Measurements from ENCODE around the gene MYO1A. TPM values are rescaled to one million over a fixed set of nuclear protein-coding genes. Genes with fewer than 3 reads are reported as not detected.

Gene MYO1A
- total RNA-seq, 4 donors from 2014 or later = 0.38 to 0.48 TPM; not detected in 2

- no peak overlapping the region for H3K4me3 ChIP-seq
- no peaks in the 10 kb centered on the region for H3K9me3 ChIP-seq
- H3K36me3 ChIP-seq = no peaks in the 10 kb centered on the region
- no peak overlapping the region for H3K27ac ChIP-seq
- DNase-seq = no peak
- TF ChIP-seq CTCF (IDR thresholded peaks at IDR 0.05) = no peak
- TF ChIP-seq POLR2A (IDR thresholded peaks at IDR 0.05) = no peak
- peaks cover 0 to 40% (median 0%) of the 10 kb centered on the region in 4 donors for H3K27me3 ChIP-seq
- 83 to 92% methylated on average over 3 of the region's 3 CpGs for WGBS, 2 donors
- intact Hi-C loops (cut with DNase I) = no loop called here
- no peaks in the 10 kb centered on the region for H3K4me1 ChIP-seq
These were observed 5.0 kb downstream of the MYO1A start for GRCh38 chr12:57044889-57045288.

GRCh38 chr12:57044468-57044867 lies 5.5 kb downstream of the MYO1A start:
- Histone ChIP-seq H3K27me3 (peaks cover 0 to 40% (median 0%) of the 10 kb centered on the region in 4 donors), H3K9me3 (no peaks in the 10 kb centered on the region), H3K4me3 (no peak overlapping the region), H3K36me3 (no peaks in the 10 kb centered on the region), H3K4me1 (no peaks in the 10 kb centered on the region), H3K27ac (no peak overlapping the region)
- no peak for DNase-seq
- no peak for TF ChIP-seq POLR2A (IDR thresholded peaks at IDR 0.05)
- TF ChIP-seq CTCF (IDR thresholded peaks at IDR 0.05) = no peak
- 73 to 75% methylated on average over 4 to 6 of the region's 6 CpGs for WGBS, 2 donors
- intact Hi-C loops (cut with DNase I) = no loop called here

- no peaks in the 10 kb centered on the region for H3K36me3 ChIP-seq
- peaks cover 0 to 40% (median 0%) of the 10 kb centered on the region in 4 donors for H3K27me3 ChIP-seq
- H3K4me1 ChIP-seq = no peaks in the 10 kb centered on the region
- no peak overlapping the region for H3K27ac ChIP-seq
- TF ChIP-seq POLR2A (IDR thresholded peaks at IDR 0.05) = no peak
- TF ChIP-seq CTCF (IDR thresholded peaks at IDR 0.05) = no peak
- WGBS, 2 donors = 91 to 93% methylated on average over 2 of the region's 2 CpGs
- intact Hi-C loops (cut with DNase I) = no loop called here
- H3K9me3 ChIP-seq = no peaks in the 10 kb centered on the region
- no peak for DNase-seq
- H3K4me3 ChIP-seq = no peak overlapping the region
These were observed 7.2 kb downstream of the MYO1A start for GRCh38 chr12:57042695-57043094.

- intact Hi-C loops (cut with DNase I) = no loop called here
- TF ChIP-seq CTCF (IDR thresholded peaks at IDR 0.05) = no peak
- no peak for TF ChIP-seq POLR2A (IDR thresholded peaks at IDR 0.05)
These were observed 9.2 kb downstream of the MYO1A start for GRCh38 chr12:57040750-57041149.

GRCh38 chr12:57040211-57040610 lies 9.7 kb downstream of the MYO1A start:
- intact Hi-C loops (cut with DNase I) = no loop called here
- Histone ChIP-seq H3K4me3 (no peak overlapping the region), H3K4me1 (no peaks in the 10 kb centered on the region), H3K36me3 (no peaks in the 10 kb centered on the region), H3K27me3 (peaks cover 0 to 19% (median 0%) of the 10 kb centered on the region in 4 donors), H3K27ac (no peak overlapping the region), H3K9me3 (no peaks in the 10 kb centered on the region)
- DNase-seq = no peak
- TF ChIP-seq POLR2A (IDR thresholded peaks at IDR 0.05) = no peak
- TF ChIP-seq CTCF (IDR thresholded peaks at IDR 0.05) = no peak
- 83 to 94% methylated on average over 4 of the region's 4 CpGs for WGBS, 2 donors

More at GRCh38 chr12:57040750-57041149, 9.2 kb downstream of the MYO1A start:
- Histone ChIP-seq H3K27ac (no peak overlapping the region), H3K36me3 (no peaks in the 10 kb centered on the region), H3K27me3 (peaks cover 0 to 23% (median 0%) of the 10 kb centered on the region in 4 donors), H3K4me3 (no peak overlapping the region), H3K9me3 (no peaks in the 10 kb centered on the region), H3K4me1 (no peaks in the 10 kb centered on the region)
- 64 to 76% methylated on average over 2 of the region's 2 CpGs for WGBS, 2 donors
- DNase-seq = no peak
